RWPE2 (cell line): ENCODE results near the gene RGS1.
A peak's percentile ranks its signal among the peaks of the same experiment; 100 is the strongest.

Source experiments
- ATAC-seq: fragments of 200-7000 bp; cut with Tn5 transposase; 3 replicates; pipeline ENCODE4 v1.9.1; 2021; ENCODE audit warnings: low read depth
- DNase-seq: peaks from one replicate; pipeline ENCODE4 v3.0.0-alpha.2; 2020; ENCODE audit warnings: low spot score
- H3K27ac ChIP-seq: fragments of 450-650 bp; 2 replicates; pipeline ENCODE4 v1.5.1; 2017; ENCODE audit warnings: mild to moderate bottlenecking; ENCODE audit not compliant: poor library complexity, severe bottlenecking
- H3K27me3 ChIP-seq: fragments of 250-450 bp; sonication (Bioruptor Pico); 2 replicates; pipeline ENCODE4 v1.5.1; 2021; ENCODE audit warnings: mild to moderate bottlenecking, moderate library complexity; ENCODE audit not compliant: insufficient read depth, poor library complexity, severe bottlenecking
- H3K36me3 ChIP-seq: fragments of 250-450 bp; sonication (Bioruptor Pico); 2 replicates; pipeline ENCODE4 v1.5.1; 2020; ENCODE audit warnings: low read depth, mild to moderate bottlenecking, moderate library complexity
- H3K4me1 ChIP-seq: fragments of 250-450 bp; sonication (Bioruptor Pico); 2 replicates; pipeline ENCODE4 v1.5.1; 2021; ENCODE audit warnings: mild to moderate bottlenecking, moderate library complexity; ENCODE audit not compliant: insufficient read depth, poor library complexity, severe bottlenecking
- H3K4me3 ChIP-seq: fragments of 250-450 bp; sonication (Bioruptor Pico); 2 replicates; pipeline ENCODE4 v1.5.1; 2021; ENCODE audit warnings: mild to moderate bottlenecking, moderate library complexity; ENCODE audit not compliant: severe bottlenecking
- H3K9me3 ChIP-seq: fragments of 250-450 bp; sonication (Bioruptor Pico); 2 replicates; pipeline ENCODE4 v1.5.1; 2021; ENCODE audit warnings: mild to moderate bottlenecking, moderate library complexity; ENCODE audit not compliant: severe bottlenecking
- TF ChIP-seq, protein P1 (sequence below): fragments of 450-650 bp; IDR thresholded peaks from one replicate; pipeline ENCODE4 v1.5.1; 2017; ENCODE audit warnings: mild to moderate bottlenecking, moderate library complexity; ENCODE audit not compliant: poor library complexity, severe bottlenecking

The RGS1 gene

DNA sequence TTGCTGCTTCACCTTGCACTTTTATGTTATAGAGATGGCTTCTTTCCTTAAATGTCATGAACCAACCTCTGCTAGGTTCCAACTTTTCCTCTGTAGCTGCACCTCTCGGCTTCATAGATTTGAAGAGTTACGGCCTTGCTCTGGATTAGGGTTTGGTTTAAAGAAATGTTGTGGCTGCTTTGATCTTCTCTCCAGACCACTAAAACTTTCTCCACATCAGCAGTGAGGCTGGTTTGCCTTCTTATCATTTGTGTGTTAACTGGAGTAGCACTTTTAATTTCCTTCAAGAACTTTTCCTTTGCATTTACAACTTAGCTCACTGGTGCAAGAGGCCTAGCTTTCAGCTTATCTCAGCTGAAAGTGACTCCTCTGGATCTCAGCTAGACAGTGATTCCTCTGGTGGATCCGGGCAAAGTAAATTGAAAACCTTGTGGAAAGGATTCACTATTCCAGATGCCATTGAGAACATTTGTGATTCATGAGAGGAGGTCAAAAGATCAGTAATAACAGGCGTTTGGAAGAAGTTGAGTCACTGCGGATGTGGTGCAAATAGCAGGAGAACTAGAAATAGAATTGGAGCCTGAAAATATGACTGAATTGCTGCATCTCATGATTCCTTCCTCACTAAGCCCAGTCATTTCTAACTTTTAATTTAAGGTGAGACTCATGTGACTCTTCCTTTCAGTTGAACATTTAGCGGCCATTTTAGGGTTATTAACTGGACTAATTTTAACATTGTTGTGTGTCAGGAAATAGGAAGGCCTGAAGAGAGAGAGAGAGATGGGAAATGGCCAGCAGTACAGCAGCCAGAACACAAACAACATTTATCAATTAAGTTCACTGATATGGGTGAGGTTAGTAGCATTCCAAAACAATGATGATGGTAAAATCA is 16.2 kb upstream of the RGS1 start:
- peaks cover 17% of the 10 kb centered on the region for H3K4me1 ChIP-seq
- H3K27ac ChIP-seq = peak overlapping the region; percentile 86
- TF ChIP-seq, protein P1, sequence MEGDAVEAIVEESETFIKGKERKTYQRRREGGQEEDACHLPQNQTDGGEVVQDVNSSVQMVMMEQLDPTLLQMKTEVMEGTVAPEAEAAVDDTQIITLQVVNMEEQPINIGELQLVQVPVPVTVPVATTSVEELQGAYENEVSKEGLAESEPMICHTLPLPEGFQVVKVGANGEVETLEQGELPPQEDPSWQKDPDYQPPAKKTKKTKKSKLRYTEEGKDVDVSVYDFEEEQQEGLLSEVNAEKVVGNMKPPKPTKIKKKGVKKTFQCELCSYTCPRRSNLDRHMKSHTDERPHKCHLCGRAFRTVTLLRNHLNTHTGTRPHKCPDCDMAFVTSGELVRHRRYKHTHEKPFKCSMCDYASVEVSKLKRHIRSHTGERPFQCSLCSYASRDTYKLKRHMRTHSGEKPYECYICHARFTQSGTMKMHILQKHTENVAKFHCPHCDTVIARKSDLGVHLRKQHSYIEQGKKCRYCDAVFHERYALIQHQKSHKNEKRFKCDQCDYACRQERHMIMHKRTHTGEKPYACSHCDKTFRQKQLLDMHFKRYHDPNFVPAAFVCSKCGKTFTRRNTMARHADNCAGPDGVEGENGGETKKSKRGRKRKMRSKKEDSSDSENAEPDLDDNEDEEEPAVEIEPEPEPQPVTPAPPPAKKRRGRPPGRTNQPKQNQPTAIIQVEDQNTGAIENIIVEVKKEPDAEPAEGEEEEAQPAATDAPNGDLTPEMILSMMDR = no peak
- no peaks in the 10 kb centered on the region for H3K27me3 ChIP-seq
- H3K36me3 ChIP-seq = no peaks in the 10 kb centered on the region
- H3K4me3 ChIP-seq = no peak overlapping the region
- no peaks in the 10 kb centered on the region for H3K9me3 ChIP-seq
- ATAC-seq (peak; percentile 92), DNase-seq (no peak)

- Histone ChIP-seq H3K4me3 (no peak overlapping the region), H3K36me3 (no peaks in the 10 kb centered on the region), H3K27me3 (no peaks in the 10 kb centered on the region), H3K9me3 (no peaks in the 10 kb centered on the region), H3K27ac (no peak overlapping the region), H3K4me1 (peaks cover 20% of the 10 kb centered on the region)
- TF ChIP-seq, protein P1 = no peak
- DNase-seq (no peak), ATAC-seq (no peak)
These were observed 14.3 kb upstream of the RGS1 start for GRCh38 chr1:192561301-192561700.

DNA sequence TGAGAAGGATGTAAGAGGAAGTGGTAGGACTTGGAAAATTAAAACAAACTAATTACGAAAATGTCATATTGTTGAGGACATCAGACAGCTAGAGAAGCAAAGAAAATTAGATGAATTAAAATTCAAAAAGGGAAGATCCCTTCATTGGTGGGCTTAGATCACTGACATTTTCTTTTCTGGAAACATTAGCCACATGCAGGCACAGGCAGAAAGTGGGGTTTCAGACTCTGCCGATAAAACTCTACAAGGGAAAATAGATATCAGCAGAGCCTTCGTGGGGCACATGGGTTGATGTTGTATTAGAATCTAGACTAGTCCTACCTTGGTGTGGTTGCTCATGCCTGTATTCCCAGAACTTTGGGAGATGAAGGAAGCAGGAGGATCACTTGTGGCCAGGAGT is 12.4 kb upstream of the RGS1 start:
- ATAC-seq = no peak

DNA sequence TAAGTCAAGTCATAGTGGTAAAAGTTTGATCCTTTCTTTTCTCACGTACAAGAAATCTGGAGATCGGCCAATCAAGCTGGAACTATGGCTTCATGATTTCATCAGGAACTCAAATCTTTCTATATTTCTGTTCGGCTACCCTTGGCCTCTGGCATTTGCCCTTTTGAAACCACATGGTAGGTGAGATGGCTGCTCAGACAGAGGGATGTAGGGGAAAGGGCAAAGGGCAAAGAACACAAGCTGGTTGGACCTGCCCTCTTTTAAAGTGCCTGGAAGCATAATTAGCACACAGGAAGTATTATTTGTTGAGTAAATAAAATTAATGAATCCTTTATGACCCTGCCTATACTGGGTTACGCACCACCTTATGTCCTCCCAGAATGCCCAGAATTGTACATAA is 11.5 kb upstream of the RGS1 start:
- no peak for ATAC-seq
- Histone ChIP-seq H3K27ac (no peak overlapping the region), H3K9me3 (no peaks in the 10 kb centered on the region), H3K36me3 (no peaks in the 10 kb centered on the region), H3K4me1 (peaks cover 15% of the 10 kb centered on the region), H3K4me3 (no peak overlapping the region), H3K27me3 (no peaks in the 10 kb centered on the region)
- DNase-seq = no peak
- TF ChIP-seq, protein P1 = no peak

More for the DNA sequence above, 12.4 kb upstream of the RGS1 start:
- DNase-seq = no peak
- Histone ChIP-seq H3K36me3 (no peaks in the 10 kb centered on the region), H3K27me3 (no peaks in the 10 kb centered on the region), H3K9me3 (no peaks in the 10 kb centered on the region), H3K27ac (no peak overlapping the region), H3K4me1 (peaks cover 20% of the 10 kb centered on the region), H3K4me3 (no peak overlapping the region)
- TF ChIP-seq, protein P1 = no peak

DNA sequence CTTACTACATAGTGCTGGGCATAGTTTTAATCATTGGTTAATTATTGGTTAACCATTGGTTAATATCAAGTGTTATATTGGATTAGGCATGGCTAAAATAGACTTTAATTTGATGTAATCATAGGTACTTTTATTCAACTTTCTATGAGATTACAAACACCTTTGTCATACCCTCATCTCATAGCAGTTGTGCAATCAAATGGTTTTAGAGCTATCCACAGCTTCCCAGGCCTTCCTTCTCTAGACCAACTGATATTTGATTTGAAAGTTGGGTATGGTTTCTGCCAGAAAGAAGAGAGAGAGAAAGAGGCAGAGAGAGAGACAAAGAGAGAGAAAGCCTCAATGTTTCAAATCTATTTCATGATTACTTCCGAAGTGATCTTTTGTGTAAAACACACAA is 9.6 kb upstream of the RGS1 start:
- Histone ChIP-seq H3K9me3 (peaks cover 2% of the 10 kb centered on the region), H3K36me3 (no peaks in the 10 kb centered on the region), H3K4me1 (peaks cover 2% of the 10 kb centered on the region), H3K27ac (no peak overlapping the region), H3K27me3 (no peaks in the 10 kb centered on the region), H3K4me3 (no peak overlapping the region)
- ATAC-seq = no peak
- DNase-seq = no peak
- TF ChIP-seq, protein P1 = no peak
